NB4 (cell line): ENCODE data around the gene NLRP3.

Source experiments
- DNase-seq: peaks from one replicate; pipeline ENCODE4 v3.0.0; 2010; ENCODE audit warnings: low read depth
- H3K4me3 ChIP-seq: one replicate; pipeline ENCODE4 v1.5.1; 2011; ENCODE audit warnings: mild to moderate bottlenecking, low read depth, low read length, moderate library complexity
- CTCF ChIP-seq: IDR thresholded peaks from one replicate; pipeline ENCODE4 v1.5.1; 2012; ENCODE audit warnings: low read depth, low read length
- MAX ChIP-seq: IDR thresholded peaks from 2 replicates; pipeline ENCODE4 v1.6.1; 2011; ENCODE audit warnings: low read depth, low read length
- MYC ChIP-seq: IDR thresholded peaks from 2 replicates; pipeline ENCODE4 v1.6.1; 2011; ENCODE audit warnings: low read depth, low read length
- POLR2A ChIP-seq: IDR thresholded peaks from 2 replicates; pipeline ENCODE4 v1.6.1; 2011; ENCODE audit warnings: mild to moderate bottlenecking; ENCODE audit not compliant: insufficient read length; ENCODE audit errors: extremely low read depth

Gene NLRP3

GRCh38 chr1:247411621-247412327 is 4.2 kb upstream of the NLRP3 start:
- DNase-seq: peak; percentile 92
- peak overlapping the region; percentile 12 for H3K4me3 ChIP-seq
- TF ChIP-seq CTCF: no peak
- no peak for TF ChIP-seq POLR2A
- no peak for TF ChIP-seq MAX
- no peak for TF ChIP-seq MYC

- TF ChIP-seq MAX: no peak
- TF ChIP-seq CTCF: no peak
- DNase-seq: peak; percentile 70
- peak overlapping the region; percentile 95 for H3K4me3 ChIP-seq
Observed at GRCh38 chr1:247417831-247418230, 1.9 kb downstream of the NLRP3 start.

GRCh38 chr1:247419336-247419735 is 3.4 kb downstream of the NLRP3 start:
- peak; percentile 66 for DNase-seq
- H3K4me3 ChIP-seq: peak overlapping the region; percentile 55
- TF ChIP-seq POLR2A: no peak
- TF ChIP-seq CTCF: no peak
- no peak for TF ChIP-seq MYC
- no peak for TF ChIP-seq MAX

GRCh38 chr1:247421074-247421473 is 5.1 kb downstream of the NLRP3 start:
- peak; percentile 45 for DNase-seq
- peak overlapping the region; percentile 54 for H3K4me3 ChIP-seq

GRCh38 chr1:247429496-247429895 is 13.5 kb downstream of the NLRP3 start:
- no peak for TF ChIP-seq CTCF
- no peak for TF ChIP-seq POLR2A
- no peak for TF ChIP-seq MAX
- no peak for TF ChIP-seq MYC
- no peak overlapping the region for H3K4me3 ChIP-seq
- no peak for DNase-seq

More at GRCh38 chr1:247421074-247421473, 5.1 kb downstream of the NLRP3 start:
- TF ChIP-seq MAX (no peak), POLR2A (no peak), CTCF (no peak), MYC (no peak)
